GM19043 (cell line): Measurements from ENCODE around the gene PFDN6.
A peak's percentile ranks its signal among the peaks of the same experiment; 100 is the strongest.

Experiments used
- ATAC-seq: cut with Tn5 transposase; IDR thresholded peaks from one replicate; pipeline ENCODE4 v1.9.1; 2021; ENCODE audit warnings: low read depth; ENCODE audit not compliant: unreplicated experiment

PFDN6 gene

DNA sequence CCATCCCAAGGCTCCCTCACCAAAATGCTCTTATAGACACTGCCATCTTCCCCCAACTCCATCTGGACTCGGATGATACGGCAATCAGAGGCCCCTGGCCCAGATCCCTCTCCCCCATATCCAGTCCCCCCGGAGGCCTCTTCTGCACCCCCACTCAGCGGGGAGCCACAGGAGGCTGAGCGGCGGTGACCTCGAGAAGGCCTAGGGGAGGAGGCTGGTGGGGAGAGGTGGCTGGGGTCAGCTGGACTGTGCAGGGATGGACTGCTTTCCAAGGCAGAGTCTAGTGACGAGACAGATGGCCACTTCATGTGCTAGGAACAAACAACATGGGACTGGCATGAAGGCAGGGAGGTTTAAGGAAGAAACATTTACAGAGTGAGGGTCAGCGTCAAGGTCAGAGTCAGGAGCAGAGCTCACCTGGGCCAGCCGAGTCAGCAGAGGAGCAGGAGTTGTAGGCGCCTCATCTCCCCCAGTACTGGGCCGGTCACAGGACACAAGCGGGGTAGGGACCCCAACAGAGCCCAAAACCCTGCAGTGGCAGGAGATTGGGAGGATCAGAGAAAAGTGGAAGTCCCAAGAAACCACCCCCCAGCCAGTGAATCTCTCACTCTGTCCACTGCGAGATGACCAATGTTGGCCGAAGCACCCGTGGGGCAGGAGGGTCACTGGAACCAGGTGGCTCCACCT, 3.7 kb downstream of the PFDN6 start:
- ATAC-seq = no peak

DNA sequence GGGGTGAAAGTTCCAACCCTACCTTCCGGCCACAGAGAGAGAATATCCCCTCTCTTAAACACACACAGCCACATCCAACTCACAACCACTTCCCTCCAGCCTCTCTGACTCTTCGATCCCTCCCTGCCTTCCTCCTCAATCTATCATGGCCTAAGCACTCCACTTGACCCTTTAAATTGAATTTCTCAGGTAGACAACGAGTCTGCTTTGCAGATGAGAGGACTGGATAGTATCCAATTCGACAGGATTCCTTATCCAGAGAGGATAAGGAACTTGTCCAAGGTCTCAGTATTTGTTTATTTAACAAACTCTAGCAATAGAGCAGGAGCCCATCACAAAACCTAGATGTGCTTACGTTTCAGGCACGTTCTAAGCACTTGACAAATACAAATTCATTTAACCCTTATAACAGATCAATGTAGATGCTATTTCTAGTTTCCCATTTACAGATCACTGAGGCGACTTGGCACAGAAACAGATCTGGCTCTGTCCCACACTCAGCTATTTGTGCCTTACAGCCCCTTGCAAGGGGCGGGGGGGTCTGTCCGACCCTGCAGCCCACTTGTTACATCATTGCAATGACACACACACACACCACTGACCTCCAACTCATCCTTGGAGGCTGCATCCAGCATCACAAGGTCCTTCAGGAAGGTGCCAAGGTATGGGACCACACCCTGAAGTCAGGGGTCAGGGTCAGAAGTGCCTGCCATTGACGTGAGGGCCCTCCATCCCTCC, 4.9 kb downstream of the PFDN6 start:
- ATAC-seq = no peak

- ATAC-seq = no peak
These were observed 6.4 kb downstream of the PFDN6 start for GRCh38 chr6:33295621-33296369.

GRCh38 chr6:33296797-33297405, 7.5 kb downstream of the PFDN6 start:
- no peak for ATAC-seq

GRCh38 chr6:33297406-33297955, 8.1 kb downstream of the PFDN6 start:
- ATAC-seq = no peak

DNA sequence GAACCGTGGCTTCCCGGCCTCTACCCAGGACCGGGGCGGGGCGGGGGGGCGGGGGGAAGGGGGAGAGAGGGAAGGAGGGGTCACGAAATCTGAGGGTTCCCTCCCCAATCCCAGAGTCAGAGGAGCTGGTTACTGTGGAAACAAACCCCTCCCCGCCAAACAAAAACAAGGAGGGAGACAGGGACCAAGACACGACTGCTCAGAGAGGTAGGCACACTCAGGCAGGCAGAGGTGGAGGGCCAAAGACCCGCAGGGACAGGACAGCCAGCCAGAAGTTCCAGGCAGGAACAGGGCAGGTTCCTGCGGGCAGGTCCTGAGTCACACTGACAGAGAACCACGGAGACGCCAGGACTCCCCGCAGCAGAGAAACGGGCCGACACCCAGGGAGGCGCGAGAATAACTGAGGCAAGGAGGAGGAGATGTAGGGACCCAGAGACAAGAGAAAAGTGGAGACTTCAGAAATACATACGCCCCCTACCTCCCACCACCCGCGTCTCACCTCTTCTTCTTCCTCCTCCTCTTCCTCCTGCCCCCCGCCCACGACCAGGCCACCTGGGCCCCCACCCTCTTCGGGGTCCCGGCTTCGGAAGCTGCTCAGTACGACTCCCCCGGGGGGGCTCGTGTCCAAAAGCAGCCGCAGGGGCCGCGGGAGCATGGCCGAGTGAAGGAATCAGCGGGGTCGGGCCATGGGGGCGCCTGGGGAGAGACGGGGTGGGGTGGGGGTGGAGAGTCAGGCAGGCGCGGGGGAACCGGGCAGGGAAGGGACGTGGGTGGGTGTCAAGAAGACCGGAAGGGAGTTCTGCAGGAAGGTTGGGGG, 8.8 kb downstream of the PFDN6 start:
- ATAC-seq = no peak

- peak; percentile 21 for ATAC-seq
These were observed 9.4 kb downstream of the PFDN6 start, which contains the start of gene RGL2 for GRCh38 chr6:33298773-33299236. TSS of gene RGL2 (minus strand) at chr6:33298942. CDS start at chr6:33298610, 332 bp downstream.

- ATAC-seq = peak; percentile 78
These were observed 10.0 kb downstream of the PFDN6 start for GRCh38 chr6:33299237-33299944.

DNA sequence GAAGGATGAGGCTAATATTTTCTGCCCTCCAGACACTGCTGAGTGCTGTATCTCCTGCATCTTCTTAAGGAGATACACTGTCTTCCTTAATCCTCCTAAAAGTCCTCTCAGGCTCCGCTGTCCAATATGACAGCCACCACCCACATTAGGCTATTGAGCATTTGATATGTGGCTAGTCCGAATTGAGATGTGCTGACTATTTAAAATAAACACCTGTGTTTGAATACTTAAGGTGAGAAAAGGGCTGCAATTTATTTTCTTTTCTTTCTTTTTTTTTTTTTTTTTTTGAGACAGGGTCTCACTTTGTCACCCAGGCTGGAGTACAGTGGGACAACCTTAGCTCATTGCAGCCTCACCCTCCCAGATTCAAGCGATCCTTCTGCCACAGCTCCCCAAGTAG, 12.5 kb downstream of the PFDN6 start:
- no peak for ATAC-seq

DNA sequence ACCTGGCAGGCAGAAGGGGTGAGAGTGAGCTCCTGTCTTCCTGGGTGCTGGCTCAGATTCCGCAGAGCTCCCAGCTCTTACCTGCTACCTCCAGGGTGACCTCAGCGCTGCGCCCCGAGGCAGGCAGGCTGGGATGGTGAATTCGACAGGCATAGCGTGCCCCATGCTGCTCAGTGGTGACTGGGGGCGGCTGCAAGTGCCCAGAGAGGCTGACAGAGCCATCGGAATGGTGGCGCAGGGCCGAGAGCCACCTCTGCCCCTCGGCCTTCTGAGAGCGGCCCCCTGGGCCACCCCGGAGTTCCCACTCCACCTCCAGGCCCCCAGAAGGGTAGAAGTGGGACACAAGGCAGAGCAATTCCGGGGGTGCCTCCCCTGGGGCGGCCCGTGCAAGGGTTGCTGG, 14.8 kb downstream of the PFDN6 start:
- no peak for ATAC-seq

DNA sequence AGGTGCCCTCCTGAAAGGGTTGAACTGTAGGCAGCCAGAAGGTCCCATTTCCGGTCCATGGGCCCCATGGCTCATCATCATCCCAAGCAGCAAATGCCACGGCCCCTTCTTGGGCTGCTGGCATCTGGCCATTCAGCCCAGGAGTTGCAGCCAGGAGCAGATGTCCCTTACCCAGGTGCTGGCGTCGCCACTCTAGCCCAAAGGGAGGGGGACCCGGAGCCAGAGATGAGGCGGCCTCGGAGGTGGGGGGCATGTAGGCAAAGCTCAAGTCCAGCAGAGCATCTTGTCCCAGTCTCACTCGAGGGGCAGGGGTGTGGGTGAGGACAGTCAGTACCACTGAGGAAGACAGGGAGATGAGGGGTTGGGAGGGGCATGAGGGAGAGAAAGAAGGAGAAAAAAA, 15.7 kb downstream of the PFDN6 start:
- ATAC-seq = no peak

DNA sequence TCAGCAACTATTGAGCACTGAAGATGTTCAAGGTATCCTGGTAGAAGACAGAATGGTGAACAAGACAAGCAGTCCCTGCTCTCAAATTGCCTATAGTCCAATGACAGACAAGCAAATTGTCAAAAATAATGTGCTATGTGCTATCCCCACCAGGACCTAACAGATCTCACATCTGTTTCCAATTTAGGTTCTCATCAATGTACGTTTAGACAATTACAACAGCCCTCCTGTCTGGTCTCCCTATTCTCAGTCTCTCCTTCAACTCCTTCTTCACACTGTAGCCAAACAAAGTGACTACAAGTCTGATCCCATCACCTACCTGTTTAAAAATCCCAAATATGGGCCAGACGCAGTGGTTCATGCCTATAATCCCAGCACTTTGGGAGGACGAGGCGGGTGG, 17.0 kb downstream of the PFDN6 start:
- no peak for ATAC-seq

GRCh38 chr6:33312361-33313104, 23.1 kb downstream of the PFDN6 start:
- ATAC-seq = no peak

DNA sequence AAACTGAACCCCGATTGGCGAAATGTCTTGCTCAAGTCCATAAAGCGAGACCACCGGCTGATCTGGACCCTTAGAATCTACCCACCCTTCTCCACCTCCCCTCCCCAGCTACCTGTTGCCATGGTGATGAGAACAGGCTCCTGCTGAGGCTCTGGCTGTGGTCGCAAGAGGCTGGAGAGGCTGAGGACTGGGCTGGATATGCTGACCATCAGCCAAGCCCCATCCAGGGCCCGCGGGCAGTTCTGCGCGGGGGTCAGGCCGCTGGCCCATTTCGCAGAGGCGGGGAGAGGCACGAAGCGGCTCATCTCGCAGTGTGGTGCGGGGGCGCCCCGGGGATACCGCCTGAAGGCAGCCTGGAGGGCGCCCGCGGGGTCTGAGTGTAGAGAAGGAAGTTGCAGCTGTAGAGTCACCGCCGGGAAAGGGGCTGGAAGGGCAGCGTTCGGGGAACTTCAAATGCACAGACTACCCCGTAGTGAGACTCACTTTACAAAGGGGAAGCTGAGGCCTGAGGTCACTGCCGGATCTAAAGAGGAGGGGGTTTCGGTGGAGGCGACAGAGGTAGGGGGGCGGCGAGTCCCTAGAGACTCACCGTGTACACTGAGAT, 23.8 kb downstream of the PFDN6 start:
- no peak for ATAC-seq

GRCh38 chr6:33313709-33314514, 24.5 kb downstream of the PFDN6 start, which contains the start of gene TAPBP:
TSS of gene TAPBP (minus strand) at chr6:33314078. CDS start at chr6:33314041, 37 bp downstream.
- ATAC-seq = no peak

DNA sequence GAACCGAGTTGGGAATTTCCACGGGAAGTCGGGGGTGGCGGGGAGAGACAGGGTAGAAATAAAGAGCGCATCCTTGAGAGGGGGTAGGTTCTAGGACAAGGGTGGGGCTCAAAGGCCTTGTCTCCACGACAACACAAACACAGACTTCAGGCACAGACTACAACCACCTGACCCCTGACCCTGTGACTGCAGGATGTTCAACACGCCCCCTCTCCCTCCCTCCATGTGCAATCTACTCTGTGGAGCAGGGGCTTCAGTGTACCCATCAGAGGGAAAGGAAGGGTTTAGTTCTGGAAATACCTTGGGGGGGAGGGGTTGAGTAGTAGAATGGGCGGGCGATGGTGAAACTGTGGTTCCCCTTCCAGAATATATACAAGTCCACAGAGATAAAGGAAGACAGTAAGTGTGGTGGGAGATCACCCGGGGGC, 25.1 kb downstream of the PFDN6 start:
- ATAC-seq = no peak
